ENCODE measurements around the gene DDOST.

DNA sequence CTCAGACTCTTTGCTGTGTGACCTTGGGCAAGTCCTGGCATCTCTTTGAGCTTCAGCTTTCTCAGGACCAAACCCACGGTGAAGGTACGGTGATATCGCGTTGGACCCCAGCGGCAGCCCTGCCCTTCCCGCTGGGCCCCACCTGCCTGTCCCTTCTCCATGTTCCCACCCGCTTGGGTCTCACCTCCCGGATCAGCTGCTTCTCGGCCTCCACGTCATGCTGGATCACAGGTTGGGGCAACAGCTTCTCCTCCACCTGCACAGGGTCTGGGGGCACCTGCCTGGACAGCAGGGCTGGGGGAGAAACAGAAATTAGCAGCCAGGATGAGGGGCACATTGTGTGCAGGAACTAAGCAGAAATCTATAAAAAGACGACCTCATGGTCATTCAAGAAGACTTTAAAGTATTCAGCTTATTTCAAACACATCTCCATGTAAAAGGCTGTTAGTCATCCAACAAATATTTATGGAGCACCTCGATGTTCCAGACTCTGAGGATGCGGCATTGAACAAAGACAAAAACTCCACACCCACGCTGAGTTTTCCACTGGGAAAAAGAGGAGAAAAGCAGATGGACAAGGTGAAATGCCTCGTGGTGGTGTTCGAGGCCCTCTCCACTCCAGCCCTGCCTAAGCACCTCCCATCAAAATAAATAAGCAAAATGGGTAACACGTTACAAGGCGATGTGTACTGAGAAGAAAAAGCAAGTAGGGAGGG, 37.2 kb upstream of the DDOST start:
- TF ChIP-seq POLR2AphosphoS5 (IDR thresholded peaks at IDR 0.05; ENCODE audit: borderline replicate concordance, low read depth, low read length) (no peak), EZH2 (IDR thresholded peaks at IDR 0.05) (no peak), FOXP2 (optimal IDR thresholded peaks at IDR 0.05; ENCODE audit: control extremely low read depth, extremely low read length, insufficient read depth) (no peak)

Measured in SK-N-MC (cell line).